NCI-H2196 (cell line): ENCODE results near the gene INPPL1.

Source experiments
- DNase-seq: peaks from one replicate; lab custom pipeline; 2025; ENCODE audit not compliant: unreplicated experiment; lab: John Stamatoyannopoulos, UW

Gene INPPL1

GRCh38 chr11:72217841-72218240 is 6.7 kb upstream of the INPPL1 start:
- no peak for DNase-seq

GRCh38 chr11:72218251-72218745 is 6.3 kb upstream of the INPPL1 start:
- no peak for DNase-seq

- DNase-seq, result no peak
Measured at GRCh38 chr11:72220696-72221363, 3.7 kb upstream of the INPPL1 start.

GRCh38 chr11:72221386-72222075 is 3.0 kb upstream of the INPPL1 start:
- no peak for DNase-seq

DNA sequence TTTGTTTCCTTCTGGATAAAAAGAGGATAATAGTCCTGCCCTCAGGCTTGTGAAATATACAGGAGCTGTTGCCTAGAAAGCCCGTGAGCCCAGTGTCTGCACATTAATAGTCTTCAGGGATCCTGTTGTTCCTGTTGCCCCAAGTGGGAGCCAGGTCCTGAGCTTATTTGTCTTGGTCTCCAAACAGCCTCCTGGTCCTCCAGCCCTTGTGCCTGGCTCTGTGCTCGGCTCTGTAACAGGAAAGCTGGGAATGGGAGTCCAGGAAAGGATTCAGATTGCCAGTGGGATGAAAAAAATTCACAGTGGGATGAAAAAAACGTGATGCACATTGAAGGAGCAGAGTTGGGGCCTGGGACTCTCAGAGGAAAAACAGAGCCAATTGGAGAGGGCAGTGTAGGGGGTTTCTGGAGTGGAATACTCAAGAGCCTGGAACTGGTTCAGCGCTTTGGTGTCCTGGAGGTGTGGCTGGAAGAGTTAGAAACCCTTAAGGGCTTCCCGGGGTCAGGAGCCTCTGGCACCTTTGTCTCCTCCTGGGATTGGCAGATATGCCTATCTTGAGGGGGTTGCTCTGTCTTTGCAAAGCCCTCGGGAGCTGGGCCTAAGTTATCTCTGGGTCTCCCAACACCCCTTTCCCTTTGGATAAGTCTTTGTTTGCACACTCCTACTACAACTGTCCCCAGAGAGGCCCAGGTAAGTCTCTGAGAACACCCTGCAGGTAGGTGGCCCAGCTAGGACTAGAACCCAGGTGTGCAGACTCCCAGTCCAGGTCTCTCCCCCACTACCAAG is 2.3 kb upstream of the INPPL1 start:
- no peak for DNase-seq

DNA sequence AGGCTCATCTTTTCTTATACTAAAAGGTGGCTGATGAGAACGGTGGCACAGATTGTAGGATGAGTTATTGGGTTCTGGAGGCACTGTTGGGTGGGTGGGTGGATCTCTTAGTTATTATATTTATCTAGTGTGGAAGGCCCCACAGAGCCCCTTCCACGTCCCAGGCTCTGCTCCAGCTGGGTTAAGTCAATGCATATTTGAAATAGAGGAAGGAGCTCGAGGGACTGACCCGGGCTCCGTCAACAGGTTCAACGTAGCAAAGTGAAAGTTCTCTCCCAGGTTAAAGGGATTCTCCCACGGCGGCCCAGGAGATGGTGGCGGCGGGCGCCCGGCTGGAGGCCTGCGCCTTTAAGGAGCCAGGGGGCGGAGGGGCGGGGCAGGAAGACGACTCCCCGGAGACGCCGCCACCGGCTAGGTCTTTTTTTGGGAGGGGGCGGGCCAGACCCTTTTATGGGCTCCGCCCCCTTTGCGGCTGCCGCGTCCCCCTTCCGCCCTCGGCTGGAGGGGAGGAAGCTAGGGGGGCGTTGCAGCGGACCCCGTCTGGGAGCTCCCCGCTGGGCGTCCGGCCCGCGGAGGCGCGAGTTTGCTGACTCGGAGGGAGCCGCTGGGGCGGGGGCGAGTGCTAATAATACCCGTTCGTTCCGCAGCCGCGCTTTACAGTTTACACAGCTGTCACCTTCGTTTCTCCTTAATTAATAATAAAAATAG is 1.5 kb upstream of the INPPL1 start:
- DNase-seq, result peak; percentile 92

GRCh38 chr11:72223615-72224563 is 678 bp upstream of the INPPL1 start:
- DNase-seq, result peak; percentile 91

DNA sequence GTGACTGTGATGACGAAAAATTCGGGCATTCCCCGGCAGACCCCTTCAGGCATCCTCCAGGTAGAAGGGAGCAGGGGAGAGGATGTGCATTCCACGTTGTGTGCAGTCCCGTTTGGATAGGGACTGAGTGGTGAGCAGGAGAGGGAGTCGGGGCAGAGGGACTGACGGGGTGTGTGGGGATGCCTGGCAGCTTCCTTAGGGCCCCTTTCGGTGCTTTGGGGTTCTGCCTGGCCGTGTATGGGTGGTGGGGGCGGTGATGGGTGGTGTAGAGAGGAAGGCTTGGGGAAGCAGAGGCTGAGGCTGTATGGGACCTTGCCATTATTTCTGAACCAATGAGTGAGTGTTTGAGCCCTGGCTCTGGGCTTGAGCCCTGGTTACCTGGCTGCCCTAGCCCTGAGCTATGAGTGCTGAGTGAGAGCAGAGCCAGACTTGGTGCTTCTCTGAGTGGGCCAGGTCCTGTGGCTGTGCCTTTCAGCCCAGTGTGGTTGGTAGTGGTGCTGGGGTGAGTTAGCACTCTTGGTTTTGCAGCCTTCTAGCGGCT is 914 bp downstream of the INPPL1 start:
- DNase-seq, result no peak

DNA sequence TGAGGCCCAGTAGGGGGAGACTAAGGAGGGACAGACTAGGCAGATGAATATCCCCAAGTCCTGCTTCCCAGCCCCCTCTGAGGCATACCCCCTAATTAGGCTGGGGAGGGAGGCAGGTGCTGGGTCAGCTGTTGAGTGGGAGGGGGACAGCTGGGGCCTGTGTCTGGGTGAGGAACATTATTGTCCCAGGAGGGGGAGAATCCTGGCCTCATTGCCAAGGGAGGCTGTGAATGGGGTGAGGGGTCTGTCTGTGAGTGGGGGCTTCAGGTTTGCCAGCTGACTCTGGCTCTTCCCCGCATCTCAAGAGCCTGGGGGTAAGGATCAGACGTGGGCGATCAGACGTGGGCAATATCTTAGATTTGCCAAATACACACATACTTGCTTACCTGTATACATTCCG is 2.1 kb downstream of the INPPL1 start:
- DNase-seq, result no peak

- DNase-seq, result peak; percentile 94
Measured at GRCh38 chr11:72227316-72228228, 3.0 kb downstream of the INPPL1 start.

DNA sequence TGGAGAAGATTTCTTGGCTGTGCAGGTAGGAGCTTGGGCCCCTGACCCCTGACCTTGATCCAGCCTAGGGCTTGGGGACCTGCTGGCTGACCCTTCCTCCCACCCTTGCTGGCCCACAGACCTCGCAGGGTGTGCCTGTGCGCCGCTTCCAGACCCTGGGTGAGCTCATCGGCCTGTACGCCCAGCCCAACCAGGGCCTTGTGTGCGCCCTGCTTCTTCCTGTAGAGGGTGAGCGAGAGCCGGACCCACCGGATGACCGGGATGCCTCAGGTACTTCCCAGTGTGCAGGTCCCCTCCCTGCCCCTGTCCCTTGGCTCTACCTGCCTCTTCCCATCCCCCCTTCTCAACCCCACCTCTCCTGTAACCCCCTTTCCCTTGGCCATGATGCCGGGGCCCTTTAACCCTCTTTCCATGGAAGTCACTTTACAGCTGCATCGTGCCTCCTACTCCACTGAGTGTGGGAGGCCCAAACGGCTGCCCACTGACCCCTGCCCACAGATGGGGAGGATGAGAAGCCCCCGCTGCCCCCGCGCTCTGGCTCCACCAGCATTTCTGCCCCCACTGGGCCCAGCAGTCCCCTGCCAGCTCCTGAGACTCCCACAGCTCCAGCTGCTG is 3.8 kb downstream of the INPPL1 start:
- DNase-seq, result peak; percentile 49

GRCh38 chr11:72228844-72229231 is 4.3 kb downstream of the INPPL1 start:
- DNase-seq, result no peak

DNA sequence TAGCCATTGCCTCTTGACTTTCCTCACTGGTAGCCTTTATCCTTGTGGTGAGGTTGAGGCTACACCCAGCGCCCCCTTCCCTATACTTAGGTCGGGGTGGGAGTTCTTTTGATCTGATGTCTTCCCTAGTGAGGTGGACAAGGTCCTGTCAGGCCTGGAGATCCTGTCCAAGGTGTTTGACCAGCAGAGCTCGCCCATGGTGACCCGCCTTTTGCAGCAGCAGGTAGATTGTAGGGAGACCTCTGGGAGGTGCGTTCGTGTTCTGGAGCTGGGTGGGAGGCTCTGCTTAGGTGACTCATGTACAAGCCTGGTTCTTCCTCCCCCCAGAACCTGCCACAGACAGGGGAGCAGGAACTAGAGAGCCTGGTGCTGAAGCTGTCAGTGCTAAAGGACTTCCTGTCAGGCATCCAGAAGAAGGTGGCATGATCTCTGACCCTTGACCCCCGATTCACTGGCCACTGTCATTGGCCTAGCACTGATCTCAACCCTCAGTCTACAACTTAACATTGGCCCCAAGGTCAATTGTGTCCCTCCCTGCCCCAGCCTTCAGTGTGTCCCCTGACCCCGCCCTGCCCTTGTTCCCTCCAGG is 4.9 kb downstream of the INPPL1 start:
- DNase-seq, result no peak

GRCh38 chr11:72229925-72230763 is 5.6 kb downstream of the INPPL1 start:
- no peak for DNase-seq

DNA sequence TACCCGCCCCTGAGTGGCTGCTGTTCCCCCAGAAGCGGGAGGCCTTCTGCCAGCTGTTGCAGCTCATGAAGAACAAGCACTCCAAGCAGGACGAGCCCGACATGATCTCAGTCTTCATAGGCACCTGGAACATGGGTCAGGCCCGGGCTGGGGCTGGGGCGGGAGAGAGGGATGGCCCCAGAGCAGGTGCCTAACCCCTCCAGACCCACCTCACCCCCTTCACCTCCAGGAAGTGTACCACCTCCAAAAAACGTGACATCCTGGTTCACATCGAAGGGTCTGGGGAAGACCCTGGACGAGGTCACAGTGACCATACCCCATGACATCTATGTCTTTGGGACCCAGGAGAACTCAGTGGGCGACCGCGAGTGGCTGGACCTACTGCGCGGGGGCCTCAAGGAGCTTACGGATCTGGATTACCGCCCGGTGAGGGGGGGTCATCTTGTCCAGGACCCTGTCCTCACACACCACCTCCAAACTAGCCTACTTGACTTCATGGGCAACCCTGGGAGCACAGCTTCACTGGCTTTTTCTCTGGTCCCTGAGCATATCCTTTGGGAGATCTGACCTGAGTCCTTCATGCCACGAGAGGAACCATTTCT is 6.3 kb downstream of the INPPL1 start:
- no peak for DNase-seq

DNA sequence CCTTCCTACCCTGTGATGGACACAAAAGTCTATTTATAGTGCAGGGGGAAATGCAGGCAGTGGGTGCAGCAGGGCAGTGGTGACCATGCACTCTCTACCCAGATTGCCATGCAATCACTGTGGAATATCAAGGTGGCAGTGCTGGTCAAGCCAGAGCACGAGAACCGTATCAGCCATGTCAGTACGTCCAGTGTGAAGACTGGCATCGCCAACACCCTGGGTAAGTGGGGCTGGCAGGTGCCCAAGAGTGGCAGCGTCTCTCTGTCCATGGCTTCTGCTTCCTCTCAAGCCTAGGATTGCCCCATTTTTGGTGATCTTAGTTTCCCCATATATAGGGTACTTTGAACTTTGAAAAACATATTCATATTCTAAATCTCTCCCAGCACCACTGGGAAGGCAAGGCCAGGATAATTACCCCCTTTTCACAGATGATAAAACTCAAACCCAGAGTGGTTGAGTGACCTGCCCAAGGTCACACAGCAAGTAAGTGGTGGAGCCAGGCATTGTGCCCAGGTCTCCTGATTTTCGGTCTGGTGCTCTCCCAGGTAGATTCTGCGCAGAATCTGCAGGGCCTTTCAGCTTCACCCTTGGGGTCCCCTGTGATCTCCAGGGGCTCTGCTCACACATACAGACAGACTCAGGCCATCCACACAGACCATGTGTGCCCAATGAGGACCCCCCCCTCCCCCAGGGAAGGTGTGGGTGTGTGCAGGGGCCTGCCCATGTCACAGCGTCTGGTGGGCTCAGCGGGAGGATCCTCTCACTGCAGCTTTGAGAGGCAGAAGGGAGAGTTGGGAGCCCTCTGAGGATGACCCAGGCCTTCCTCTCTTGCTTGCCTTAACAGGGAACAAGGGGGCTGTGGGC is 7.1 kb downstream of the INPPL1 start:
- no peak for DNase-seq
